Tibial nerve (tissue), 4 donors: ENCODE data around the gene TMEM14A. TPM values are rescaled to one million over a fixed set of nuclear protein-coding genes. Genes with fewer than 3 reads are reported as not detected.
"Not testable (repeated sequence)": the region's sequence is repeated elsewhere in the genome, so short reads cannot be mapped to it uniquely, and the experiment has no call there.

Source experiments
- DNase-seq, 2 donors: peaks; one replicate each; pipeline ENCODE4 v3.0.0-alpha.2; 2019; ENCODE audit warnings: low spot score in 2 of 2
- H3K27ac ChIP-seq, 4 donors: fragments of 200-600 bp; sonication (generic) in 3 of 4; one replicate each; pipeline ENCODE4 v1.5.1; 2017 to 2019; ENCODE audit warnings: mild to moderate bottlenecking in 1 of 4
- H3K27me3 ChIP-seq, 2 donors: fragments of 200-600 bp; sonication (generic) in 1 of 2; one replicate each; pipeline versions ENCODE4 v1.5.1 to v1.6.0; 2017 to 2019
- H3K36me3 ChIP-seq, 3 donors: fragments of 200-600 bp; sonication (generic); one replicate each; pipeline ENCODE4 v1.5.1; 2018 to 2019
- H3K4me1 ChIP-seq, 4 donors: fragments of 200-600 bp; sonication (generic) in 3 of 4; one replicate each; pipeline ENCODE4 v1.5.1; 2017 to 2019
- H3K4me3 ChIP-seq, 4 donors: fragments of 200-600 bp; sonication (generic) in 3 of 4; one replicate each; pipeline ENCODE4 v1.5.1; 2017 to 2019; ENCODE audit warnings: mild to moderate bottlenecking in 1 of 4, moderate library complexity in 1 of 4
- H3K9me3 ChIP-seq, 4 donors: fragments of 200-600 bp; sonication (generic) in 3 of 4; one replicate each; pipeline ENCODE4 v1.5.1; 2017 to 2019
- EP300 ChIP-seq, 2 donors: sonication (generic); formaldehyde crosslinking; IDR thresholded peaks; one replicate each; pipeline ENCODE4 v1.6.1; 2017; ENCODE audit warnings: antibody characterized with exemption in 2 of 2, mild to moderate bottlenecking in 1 of 2
- POLR2A ChIP-seq, 2 donors: fragments of 450-650 bp; IDR thresholded peaks; one replicate each; pipeline ENCODE4 v1.6.1; 2017; ENCODE audit warnings: antibody characterized with exemption in 2 of 2, mild to moderate bottlenecking in 2 of 2, moderate library complexity in 2 of 2
- WGBS, 2 donors: methylation state at CpG; one replicate each; pipeline ENCODE4 v1.1.5; 2018; 5-methylcytosine and 5-hydroxymethylcytosine counted together
- total RNA-seq, 4 donors: library from RNA; depleted of rRNA; stranded (reverse); fragments of >200 nt; gene quantifications; one replicate each; pipeline ENCODE4 v1.1.0, GENCODE V29; 2016
- TF ChIP-seq, protein P1 (sequence below), 5 experiments: fragments of 200-600 bp in 3 of 5; fragments of 450-650 bp in 2 of 5; sonication (generic) in 3 of 5; IDR thresholded peaks; one replicate each; pipeline ENCODE4 v1.5.1; 2016 to 2019; ENCODE audit warnings: antibody characterized with exemption in 5 of 5, mild to moderate bottlenecking in 3 of 5, moderate library complexity in 2 of 5

The TMEM14A gene
- total RNA-seq, 4 donors from 2014 or later, result 14.4 to 39.6 (median 24.3) TPM

DNA sequence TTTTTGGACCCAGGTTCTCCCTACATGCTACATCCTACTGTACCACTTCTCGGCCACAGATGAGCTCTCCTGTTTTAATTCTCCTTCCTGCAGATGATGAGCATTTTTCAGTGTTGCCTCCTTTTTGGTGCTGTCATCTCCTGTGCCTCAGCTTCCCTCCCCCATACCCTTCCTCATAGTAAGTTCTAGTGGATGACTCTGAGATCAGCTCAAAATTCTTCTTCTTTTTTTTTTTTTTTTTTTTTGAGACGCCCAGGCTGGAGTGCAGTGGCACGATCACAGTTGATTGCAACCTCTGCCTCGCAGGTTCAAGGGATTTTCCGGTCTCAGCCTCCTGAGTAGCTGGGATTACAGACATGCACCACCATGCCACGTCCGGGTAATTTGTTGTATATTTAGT, 3.8 kb downstream of the TMEM14A start:
- peaks cover 0 to 21% (median 11%) of the 10 kb centered on the region in 4 donors for H3K4me1 ChIP-seq
- no peaks in the 10 kb centered on the region for H3K9me3 ChIP-seq
- H3K27ac ChIP-seq, result no peak overlapping the region
- H3K27me3 ChIP-seq, result no peaks in the 10 kb centered on the region
- DNase-seq, result no peak
- WGBS, 2 donors, result 82 to 87% methylated on average over 7 of the region's 7 CpGs
- H3K4me3 ChIP-seq, result no peak overlapping the region
- TF ChIP-seq, protein P1, sequence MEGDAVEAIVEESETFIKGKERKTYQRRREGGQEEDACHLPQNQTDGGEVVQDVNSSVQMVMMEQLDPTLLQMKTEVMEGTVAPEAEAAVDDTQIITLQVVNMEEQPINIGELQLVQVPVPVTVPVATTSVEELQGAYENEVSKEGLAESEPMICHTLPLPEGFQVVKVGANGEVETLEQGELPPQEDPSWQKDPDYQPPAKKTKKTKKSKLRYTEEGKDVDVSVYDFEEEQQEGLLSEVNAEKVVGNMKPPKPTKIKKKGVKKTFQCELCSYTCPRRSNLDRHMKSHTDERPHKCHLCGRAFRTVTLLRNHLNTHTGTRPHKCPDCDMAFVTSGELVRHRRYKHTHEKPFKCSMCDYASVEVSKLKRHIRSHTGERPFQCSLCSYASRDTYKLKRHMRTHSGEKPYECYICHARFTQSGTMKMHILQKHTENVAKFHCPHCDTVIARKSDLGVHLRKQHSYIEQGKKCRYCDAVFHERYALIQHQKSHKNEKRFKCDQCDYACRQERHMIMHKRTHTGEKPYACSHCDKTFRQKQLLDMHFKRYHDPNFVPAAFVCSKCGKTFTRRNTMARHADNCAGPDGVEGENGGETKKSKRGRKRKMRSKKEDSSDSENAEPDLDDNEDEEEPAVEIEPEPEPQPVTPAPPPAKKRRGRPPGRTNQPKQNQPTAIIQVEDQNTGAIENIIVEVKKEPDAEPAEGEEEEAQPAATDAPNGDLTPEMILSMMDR (IDR thresholded peaks at IDR 0.05), result no peak
- TF ChIP-seq POLR2A (IDR thresholded peaks at IDR 0.05) (no peak), EP300 (IDR thresholded peaks at IDR 0.05) (no peak)
- peaks cover 0 to 38% (median 0%) of the 10 kb centered on the region in 3 donors for H3K36me3 ChIP-seq

DNA sequence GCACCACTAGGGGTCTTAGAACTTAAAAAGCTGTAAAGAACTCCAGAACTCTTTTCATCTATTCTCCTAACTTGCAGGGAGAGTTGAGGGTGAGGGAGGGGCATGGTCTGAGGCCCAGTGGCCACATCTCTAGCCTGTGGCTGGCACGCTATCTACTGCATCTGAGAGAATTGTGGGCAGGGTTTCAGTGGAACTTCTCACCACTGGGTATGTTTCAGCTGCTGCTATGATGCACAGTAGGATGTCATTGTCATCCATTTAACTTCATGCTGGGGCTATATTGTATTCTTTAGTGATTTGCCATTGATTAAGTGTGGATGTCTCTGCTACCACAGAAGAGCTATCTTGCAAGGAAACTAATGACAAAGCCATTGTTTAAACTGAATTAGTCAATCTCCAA, 4.5 kb downstream of the TMEM14A start:
- Histone ChIP-seq H3K9me3 (no peaks in the 10 kb centered on the region), H3K27me3 (no peaks in the 10 kb centered on the region), H3K36me3 (peaks cover 0 to 38% (median 0%) of the 10 kb centered on the region in 3 donors), H3K4me1 (peaks cover 0 to 18% (median 10%) of the 10 kb centered on the region in 4 donors), H3K27ac (no peak overlapping the region), H3K4me3 (no peak overlapping the region)
- TF ChIP-seq EP300 (IDR thresholded peaks at IDR 0.05) (no peak), POLR2A (IDR thresholded peaks at IDR 0.05) (no peak)
- TF ChIP-seq, protein P1 (IDR thresholded peaks at IDR 0.05), result no peak
- 92 to 100% methylated on average over 1 of the region's 1 CpG for WGBS, 2 donors
- no peak for DNase-seq

DNA sequence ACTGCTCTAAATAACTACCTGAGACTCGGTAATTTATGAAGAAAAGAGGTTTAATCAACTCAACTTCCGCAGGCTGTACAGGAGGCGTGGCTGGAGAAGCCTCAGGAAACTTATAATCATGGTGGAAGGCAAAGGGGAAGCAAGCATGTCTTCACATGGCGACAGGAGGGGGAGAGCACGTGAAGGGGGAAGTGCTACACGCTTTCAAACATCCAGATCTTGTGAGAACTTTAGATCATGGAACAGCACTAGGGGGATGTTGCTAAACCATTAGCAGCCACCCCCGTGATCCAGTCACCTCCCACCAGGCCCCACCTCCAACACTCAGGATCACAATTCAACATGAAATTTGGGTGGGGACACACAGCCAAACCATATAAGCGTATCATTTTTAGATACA, 5.7 kb downstream of the TMEM14A start:
- not testable (repeated sequence) for H3K4me3 ChIP-seq, H3K9me3 ChIP-seq, H3K27me3 ChIP-seq, H3K4me1 ChIP-seq, DNase-seq, H3K27ac ChIP-seq
- 88 to 92% methylated on average over 8 of the region's 8 CpGs for WGBS, 2 donors
- H3K36me3 ChIP-seq, result peaks cover 0 to 45% (median 0%) of the 10 kb centered on the region in 3 donors

DNA sequence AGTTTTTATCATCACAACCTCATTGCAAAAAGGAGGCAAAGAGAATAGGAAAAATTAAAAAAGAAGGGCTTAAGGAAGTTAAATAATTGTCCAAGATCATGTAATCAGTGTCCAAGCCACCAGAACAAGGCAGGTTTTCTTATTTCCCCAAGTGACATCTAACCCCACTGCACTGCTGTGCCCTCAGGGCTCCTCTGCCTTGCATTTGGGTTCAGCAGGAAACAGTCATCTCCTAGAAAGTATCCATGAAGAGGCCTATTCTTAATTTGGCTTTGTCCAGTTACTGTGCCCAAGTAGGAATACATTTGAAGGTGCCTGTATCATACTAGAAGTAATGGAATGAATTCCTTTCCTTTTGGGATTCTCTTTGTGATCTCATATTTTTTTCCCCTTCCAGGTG, 10.5 kb downstream of the TMEM14A start:
- peaks cover 0 to 64% (median 10%) of the 10 kb centered on the region in 3 donors for H3K36me3 ChIP-seq
- H3K4me3 ChIP-seq, result no peak overlapping the region
- TF ChIP-seq, protein P1 (IDR thresholded peaks at IDR 0.05), result no peak
- TF ChIP-seq EP300 (IDR thresholded peaks at IDR 0.05) (no peak), POLR2A (IDR thresholded peaks at IDR 0.05) (no peak)
- H3K4me1 ChIP-seq, result no peaks in the 10 kb centered on the region
- no peaks in the 10 kb centered on the region for H3K9me3 ChIP-seq
- no peak for DNase-seq
- no peak overlapping the region for H3K27ac ChIP-seq
- H3K27me3 ChIP-seq, result no peaks in the 10 kb centered on the region

DNA sequence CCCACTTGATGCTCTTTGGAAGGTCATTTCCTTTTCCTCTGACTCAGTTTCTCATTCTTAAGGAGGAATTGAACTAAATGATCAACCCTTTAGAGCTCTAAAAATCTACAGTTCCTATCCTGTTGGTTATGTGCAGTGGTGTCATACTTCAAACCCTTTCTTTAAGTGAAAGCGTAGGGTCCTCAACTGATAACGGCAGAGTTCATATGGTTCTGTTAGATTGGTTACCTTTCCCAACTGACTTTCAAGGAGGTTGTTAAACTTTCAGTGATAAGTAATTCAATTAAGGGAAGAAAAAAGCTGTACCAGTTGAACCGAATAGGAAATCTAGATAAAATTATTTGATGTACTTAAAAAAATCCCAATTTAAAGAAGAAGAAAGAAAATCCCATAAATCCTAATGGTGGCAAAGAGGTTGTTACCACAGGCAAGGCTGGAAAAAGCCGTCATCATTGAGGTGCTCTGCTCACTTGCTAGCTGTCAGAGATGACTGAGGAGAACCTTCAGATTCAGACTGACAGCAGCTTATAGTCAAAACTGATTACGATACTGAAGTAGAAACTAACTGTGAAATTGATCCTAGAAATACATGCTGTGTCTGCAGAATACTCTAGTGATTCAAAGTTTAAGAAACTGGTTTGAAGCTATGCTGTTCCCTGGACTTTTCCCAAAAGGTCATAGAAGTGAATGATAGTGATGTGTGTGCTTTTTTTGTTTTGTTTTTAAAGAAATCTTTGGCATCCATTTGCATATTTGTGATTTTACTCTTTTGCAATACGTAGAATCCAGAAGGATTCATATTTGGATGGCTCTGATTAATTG, 16.2 kb downstream of the TMEM14A start:
- Histone ChIP-seq H3K9me3 (no peaks in the 10 kb centered on the region), H3K27ac (no peak overlapping the region), H3K4me1 (no peaks in the 10 kb centered on the region), H3K36me3 (peaks cover 0 to 20% (median 10%) of the 10 kb centered on the region in 3 donors), H3K27me3 (no peaks in the 10 kb centered on the region), H3K4me3 (no peak overlapping the region)
- TF ChIP-seq, protein P1 (IDR thresholded peaks at IDR 0.05), result no peak
- TF ChIP-seq POLR2A (IDR thresholded peaks at IDR 0.05), result no peak
- no peak for TF ChIP-seq EP300 (IDR thresholded peaks at IDR 0.05)
- DNase-seq, result no peak
- WGBS, 2 donors, result 91% methylated on average over 6 of the region's 6 CpGs
